ENCODE measurements around the gene TRHDE. TPM values are rescaled to one million over a fixed set of nuclear protein-coding genes. Genes with fewer than 3 reads are reported as not detected.
"Not testable (repeated sequence)": the region's sequence is repeated elsewhere in the genome, so short reads cannot be mapped to it uniquely, and the experiment has no call there.

Gene TRHDE
- total and polyA plus RNA-seq, 5 donors, result 0.57 to 7.0 (median 3.8) TPM

DNA sequence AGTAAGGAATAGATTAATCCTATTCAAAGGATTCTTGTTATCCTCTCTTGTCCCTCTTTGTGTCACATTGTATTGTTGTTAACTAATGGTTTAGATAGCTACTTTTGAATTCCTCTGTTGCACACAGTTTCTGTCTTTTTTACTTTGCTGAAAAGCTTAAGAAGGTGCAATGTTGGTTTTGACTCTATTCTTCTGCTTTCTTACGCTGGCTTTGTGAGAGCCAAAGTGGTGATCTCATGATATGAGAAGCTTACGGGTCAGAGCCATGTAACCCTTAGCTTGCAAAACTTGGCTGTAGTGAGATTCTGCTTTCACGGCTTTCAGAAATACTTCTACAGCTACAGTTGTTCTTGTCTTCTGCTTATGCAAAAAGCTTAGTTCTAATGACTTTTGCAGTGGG lies 239.7 kb downstream of the TRHDE start:
- no peak for DNase-seq
- intact Hi-C loops (cut with DNase I), result no loop called here
- 25% methylated on average over 3 of the region's 3 CpGs for WGBS
- Histone ChIP-seq H3K4me1 (ENCODE audit: control insufficient read depth, insufficient read depth, low read length) (no peaks in the 10 kb centered on the region), H3K27ac (ENCODE audit: low read length) (no peak overlapping the region), H3K27me3 (ENCODE audit: control insufficient read depth, insufficient read depth) (no peaks in the 10 kb centered on the region), H3K4me3 (ENCODE audit: low read length) (no peak overlapping the region), H3K9me3 (ENCODE audit: control insufficient read depth, low read length) (no peaks in the 10 kb centered on the region)
- ATAC-seq, result peak; percentile 39 to 75

DNA sequence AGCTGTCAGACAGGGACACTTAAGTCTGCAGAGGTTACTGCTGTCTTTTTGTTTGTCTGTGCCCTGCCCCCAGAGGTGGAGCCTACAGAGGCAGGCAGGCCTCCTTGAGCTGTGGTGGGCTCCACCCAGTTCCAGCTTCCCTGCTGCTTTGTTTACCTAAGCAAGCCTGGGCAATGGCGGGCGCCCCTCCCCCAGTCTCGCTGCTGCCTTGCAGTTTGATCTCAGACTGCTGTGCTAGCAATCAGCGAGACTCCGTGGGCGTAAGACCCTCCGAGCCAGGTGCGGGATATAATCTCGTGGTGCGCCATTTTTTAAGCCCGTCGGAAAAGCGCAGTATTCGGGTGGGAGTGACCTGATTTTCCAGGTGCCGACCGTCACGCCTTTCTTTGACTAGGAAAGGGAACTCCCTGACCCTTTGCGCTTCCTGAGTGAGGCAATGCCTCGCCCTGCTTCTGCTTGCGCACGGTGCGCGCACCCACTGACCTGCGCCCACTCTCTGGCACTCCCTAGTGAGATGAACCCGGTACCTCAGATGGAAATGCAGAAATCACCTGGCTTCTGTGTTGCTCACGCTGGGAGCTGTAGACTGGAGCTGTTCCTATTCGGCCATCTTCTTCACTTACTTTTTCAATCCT lies 248.0 kb downstream of the TRHDE start:
- DNase-seq, result peak in 2 of 3 donors; percentile 18 to 37
- 94% methylated on average over 27 of the region's 27 CpGs for WGBS
- ATAC-seq; H3K9me3 ChIP-seq (ENCODE audit: control insufficient read depth, low read length); H3K4me3 ChIP-seq (ENCODE audit: low read length); H3K27ac ChIP-seq (ENCODE audit: low read length); H3K27me3 ChIP-seq (ENCODE audit: control insufficient read depth, insufficient read depth); H3K4me1 ChIP-seq (ENCODE audit: control insufficient read depth, insufficient read depth, low read length); intact Hi-C loops (cut with DNase I): not testable (repeated sequence)

DNA sequence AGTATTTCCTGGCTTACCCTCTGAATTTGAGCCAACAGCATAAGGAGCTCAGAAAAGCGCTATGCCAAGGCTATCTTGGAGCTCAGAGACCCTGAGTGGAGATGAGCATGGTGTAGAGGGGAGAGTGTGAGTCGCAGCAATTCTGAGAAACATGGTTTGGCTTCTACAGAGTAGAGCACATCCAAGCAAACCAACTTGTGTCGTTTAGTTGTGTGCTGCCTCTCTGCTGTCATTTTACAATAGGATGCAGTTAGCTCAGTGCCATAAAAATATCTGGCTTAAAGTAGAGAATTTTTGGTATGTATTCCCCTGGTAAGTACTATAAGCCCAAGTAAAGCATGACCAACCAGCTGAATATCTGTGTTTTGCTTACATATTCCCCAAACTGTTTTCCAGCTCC lies 249.2 kb downstream of the TRHDE start:
- H3K27me3 ChIP-seq (ENCODE audit: control insufficient read depth, insufficient read depth), result no peaks in the 10 kb centered on the region
- WGBS, result 61% methylated on average over 3 of the region's 3 CpGs
- ATAC-seq, result peak in 1 of 2 donors; percentile 57
- H3K27ac ChIP-seq (ENCODE audit: low read length), result no peak overlapping the region
- H3K4me3 ChIP-seq (ENCODE audit: low read length), result no peak overlapping the region
- no peaks in the 10 kb centered on the region for H3K4me1 ChIP-seq (ENCODE audit: control insufficient read depth, insufficient read depth, low read length)
- intact Hi-C loops (cut with DNase I), result no loop called here
- DNase-seq, result no peak
- H3K9me3 ChIP-seq (ENCODE audit: control insufficient read depth, low read length), result no peaks in the 10 kb centered on the region

DNA sequence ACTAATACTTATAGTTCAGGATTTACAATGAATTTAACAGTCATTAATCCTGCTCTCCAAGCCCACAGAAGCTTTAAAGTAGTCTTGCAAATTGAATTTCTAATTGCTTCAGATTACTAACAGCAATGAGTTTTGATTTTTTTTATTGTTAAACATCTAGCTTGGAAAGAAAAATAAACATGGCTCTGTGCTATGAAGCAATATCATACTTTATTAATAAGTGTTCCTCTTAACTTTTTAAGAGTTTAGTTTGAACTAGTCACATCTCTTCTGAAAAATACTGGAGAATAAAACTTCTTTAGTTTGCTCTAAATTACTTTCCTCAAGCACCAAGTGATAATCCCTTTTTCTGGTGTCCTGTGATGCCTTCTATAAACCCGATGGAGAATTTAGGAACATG lies 250.2 kb downstream of the TRHDE start:
- H3K4me1 ChIP-seq (ENCODE audit: control insufficient read depth, insufficient read depth, low read length), result no peaks in the 10 kb centered on the region
- H3K4me3 ChIP-seq (ENCODE audit: low read length), result no peak overlapping the region
- ATAC-seq, result no peak
- H3K9me3 ChIP-seq (ENCODE audit: control insufficient read depth, low read length), result no peaks in the 10 kb centered on the region
- intact Hi-C loops (cut with DNase I), result no loop called here
- DNase-seq, result no peak
- H3K27ac ChIP-seq (ENCODE audit: low read length), result no peak overlapping the region
- WGBS, result 61% methylated on average over 1 of the region's 1 CpG
- no peaks in the 10 kb centered on the region for H3K27me3 ChIP-seq (ENCODE audit: control insufficient read depth, insufficient read depth)

DNA sequence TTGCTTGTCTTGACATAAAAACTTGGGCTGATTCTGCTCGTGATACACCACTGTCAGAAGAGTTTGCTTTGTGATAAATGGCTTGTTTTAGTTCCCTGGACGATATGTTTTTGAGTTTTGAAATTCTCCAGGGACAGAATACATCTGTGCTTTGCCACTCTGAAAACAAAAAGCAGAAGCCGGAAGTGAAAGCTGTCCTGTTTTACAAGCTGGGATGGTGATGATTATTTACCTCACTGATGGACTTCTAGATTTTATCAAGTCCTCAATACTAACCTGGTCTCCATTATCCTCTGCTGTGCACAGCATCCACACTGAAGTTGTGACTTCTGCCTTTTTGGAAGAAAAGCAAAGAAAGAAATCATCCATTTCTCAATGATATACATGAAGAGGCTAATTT lies 251.6 kb downstream of the TRHDE start:
- 21% methylated on average over 3 of the region's 3 CpGs for WGBS
- H3K9me3 ChIP-seq (ENCODE audit: control insufficient read depth, low read length), result no peaks in the 10 kb centered on the region
- no peak overlapping the region for H3K4me3 ChIP-seq (ENCODE audit: low read length)
- H3K4me1 ChIP-seq (ENCODE audit: control insufficient read depth, insufficient read depth, low read length), result no peaks in the 10 kb centered on the region
- no peak for DNase-seq
- H3K27ac ChIP-seq (ENCODE audit: low read length), result no peak overlapping the region
- no peaks in the 10 kb centered on the region for H3K27me3 ChIP-seq (ENCODE audit: control insufficient read depth, insufficient read depth)
- no peak for ATAC-seq
- intact Hi-C loops (cut with DNase I), result no loop called here

DNA sequence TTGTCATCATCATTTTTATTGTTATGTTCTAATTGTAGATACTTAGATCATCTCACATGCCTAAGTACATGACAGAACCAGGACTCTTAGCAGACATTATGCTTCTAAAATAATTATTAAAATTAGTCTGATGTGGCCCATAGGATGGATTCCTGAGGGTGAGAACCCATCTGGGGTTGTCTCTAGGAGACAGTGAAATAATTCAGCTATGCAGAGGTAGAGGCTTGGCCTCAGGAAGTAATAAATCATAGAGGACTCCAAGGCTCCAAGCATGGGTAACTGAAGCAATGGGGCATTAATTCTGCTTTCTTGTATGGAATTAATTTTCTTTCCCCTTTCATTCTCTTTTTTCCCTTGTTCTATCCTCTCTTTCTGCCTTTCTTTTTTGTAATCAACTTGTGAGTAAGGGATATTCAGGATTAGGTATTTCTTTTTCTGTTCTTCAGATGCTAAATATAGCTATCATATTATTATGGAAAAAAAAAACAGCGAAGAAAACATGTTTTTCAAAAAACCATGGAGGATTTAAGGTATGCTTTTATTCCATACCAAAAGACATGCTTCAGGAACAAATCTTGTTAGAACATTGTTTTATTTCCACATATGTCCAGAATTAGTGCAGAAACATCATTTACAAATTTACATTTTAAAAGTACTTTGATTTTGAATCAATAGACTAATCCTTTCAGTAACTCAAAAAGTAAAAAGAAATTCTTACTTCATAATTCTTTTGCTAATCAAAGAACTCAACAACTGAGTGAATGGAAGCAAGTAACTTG lies 263.2 kb downstream of the TRHDE start:
- intact Hi-C loops (cut with DNase I), result no loop called here
- no peak for ATAC-seq
- no peak overlapping the region for H3K4me3 ChIP-seq (ENCODE audit: low read length)
- H3K27ac ChIP-seq (ENCODE audit: low read length), result no peak overlapping the region
- no peak for DNase-seq
- H3K27me3 ChIP-seq (ENCODE audit: control insufficient read depth, insufficient read depth), result no peaks in the 10 kb centered on the region
- no peaks in the 10 kb centered on the region for H3K9me3 ChIP-seq (ENCODE audit: control insufficient read depth, low read length)
- no peaks in the 10 kb centered on the region for H3K4me1 ChIP-seq (ENCODE audit: control insufficient read depth, insufficient read depth, low read length)
- 91% methylated on average over 1 of the region's 1 CpG for WGBS

DNA sequence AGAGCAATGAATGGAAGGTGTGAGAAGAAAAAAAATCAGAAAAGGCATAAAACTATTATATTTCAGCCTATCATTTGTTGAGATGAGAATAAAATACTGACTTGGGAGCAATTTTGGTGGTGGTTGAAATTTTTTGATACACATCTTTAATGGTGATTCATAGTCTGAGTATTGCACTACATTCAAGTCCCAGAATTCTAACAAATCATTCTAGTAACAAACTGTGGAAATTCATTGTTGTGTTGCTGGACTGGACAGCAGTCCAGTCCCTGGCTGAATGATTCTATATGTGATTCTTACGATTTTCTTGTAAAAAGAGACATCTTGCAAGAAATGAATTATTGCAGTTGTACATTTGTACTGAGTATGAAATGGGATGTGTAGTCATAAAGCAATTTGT lies 268.6 kb downstream of the TRHDE start:
- DNase-seq, result no peak
- Histone ChIP-seq H3K27me3 (ENCODE audit: control insufficient read depth, insufficient read depth) (no peaks in the 10 kb centered on the region), H3K4me3 (ENCODE audit: low read length) (no peak overlapping the region), H3K4me1 (ENCODE audit: control insufficient read depth, insufficient read depth, low read length) (no peaks in the 10 kb centered on the region), H3K9me3 (ENCODE audit: control insufficient read depth, low read length) (no peaks in the 10 kb centered on the region), H3K27ac (ENCODE audit: low read length) (no peak overlapping the region)
- ATAC-seq, result no peak
- WGBS, result 65% methylated on average over 1 of the region's 1 CpG
- intact Hi-C loops (cut with DNase I), result no loop called here

DNA sequence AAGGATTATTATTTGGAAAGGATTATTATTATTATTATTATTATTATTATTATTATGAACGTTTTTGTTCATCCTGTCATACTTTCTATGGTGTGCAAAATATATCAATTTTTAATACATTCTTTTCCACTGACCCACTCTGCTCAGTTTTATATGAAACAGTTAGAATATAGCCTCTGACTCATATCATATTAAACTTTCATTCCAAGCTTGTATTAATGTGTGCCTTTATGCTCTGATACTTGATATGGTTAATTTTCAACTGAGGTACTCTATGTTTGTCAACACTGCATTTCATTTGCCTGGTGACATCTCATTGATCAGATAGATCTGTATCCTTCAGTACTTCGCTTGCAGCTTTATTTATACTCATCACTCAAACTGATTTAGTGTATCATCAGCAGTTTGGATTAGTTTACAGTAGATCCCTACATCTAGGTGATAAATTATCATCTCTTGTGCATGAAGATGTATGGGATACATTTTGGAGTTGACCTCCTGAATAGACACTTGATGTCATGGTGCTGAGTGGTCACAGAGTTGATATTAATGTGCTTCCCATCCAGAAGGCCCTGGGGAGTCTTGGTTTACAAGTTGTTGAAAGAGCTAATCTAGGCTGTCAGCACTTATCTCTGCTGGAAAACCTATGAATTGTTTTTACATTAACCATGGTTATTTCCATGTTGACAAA lies 271.8 kb downstream of the TRHDE start:
- intact Hi-C loops (cut with DNase I), result no loop called here
- Histone ChIP-seq H3K9me3 (ENCODE audit: control insufficient read depth, low read length) (no peaks in the 10 kb centered on the region), H3K4me3 (ENCODE audit: low read length) (no peak overlapping the region), H3K27ac (ENCODE audit: low read length) (no peak overlapping the region), H3K4me1 (ENCODE audit: control insufficient read depth, insufficient read depth, low read length) (no peaks in the 10 kb centered on the region), H3K27me3 (ENCODE audit: control insufficient read depth, insufficient read depth) (no peaks in the 10 kb centered on the region)
- no peak for DNase-seq
- 46% methylated on average over 2 of the region's 2 CpGs for WGBS
- no peak for ATAC-seq

DNA sequence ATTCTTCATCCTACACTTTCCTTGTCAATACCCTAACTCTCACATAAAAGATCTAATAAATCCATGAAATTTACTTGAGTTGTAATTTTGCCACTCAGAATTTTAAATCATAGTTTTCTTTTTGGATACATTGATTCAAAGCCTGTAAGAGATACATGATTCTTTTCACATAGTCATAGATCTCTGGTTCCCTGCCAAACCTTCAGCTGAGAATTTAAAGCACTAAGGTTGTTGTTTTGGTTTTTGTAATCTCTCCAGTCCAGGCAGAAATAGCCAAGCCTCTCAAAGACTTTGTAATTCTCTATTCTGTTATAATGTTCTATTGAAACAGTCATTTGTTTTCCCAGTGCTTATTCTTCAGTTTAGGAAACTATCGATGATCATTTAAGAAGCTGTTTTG lies 273.9 kb downstream of the TRHDE start:
- H3K27me3 ChIP-seq (ENCODE audit: control insufficient read depth, insufficient read depth), result no peaks in the 10 kb centered on the region
- WGBS, result 84% methylated on average over 1 of the region's 1 CpG
- H3K4me3 ChIP-seq (ENCODE audit: low read length), result no peak overlapping the region
- H3K9me3 ChIP-seq (ENCODE audit: control insufficient read depth, low read length), result no peaks in the 10 kb centered on the region
- no peak for ATAC-seq
- intact Hi-C loops (cut with DNase I), result no loop called here
- H3K27ac ChIP-seq (ENCODE audit: low read length), result no peak overlapping the region
- DNase-seq, result no peak
- no peaks in the 10 kb centered on the region for H3K4me1 ChIP-seq (ENCODE audit: control insufficient read depth, insufficient read depth, low read length)

DNA sequence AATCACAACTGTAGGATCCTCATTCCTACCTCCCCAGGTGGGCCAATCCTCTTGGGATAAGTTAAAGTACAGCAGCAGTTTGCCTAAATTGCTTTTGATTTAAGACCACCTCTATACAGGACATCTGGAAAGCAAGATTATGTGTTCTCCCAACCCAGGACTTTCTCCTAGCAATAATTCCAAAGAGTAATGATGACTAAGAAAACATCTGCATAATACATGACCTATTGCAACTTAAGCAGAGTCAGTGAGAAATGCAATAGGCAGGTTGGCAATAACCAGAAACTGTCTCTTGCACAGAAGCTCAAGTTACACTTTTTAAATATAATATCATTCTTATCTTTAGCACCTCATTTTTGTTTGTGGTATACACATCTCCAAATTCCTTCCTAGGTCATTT lies 275.4 kb downstream of the TRHDE start:
- DNase-seq (no peak), ATAC-seq (no peak)
- Histone ChIP-seq H3K4me3 (ENCODE audit: low read length) (no peak overlapping the region), H3K4me1 (ENCODE audit: control insufficient read depth, insufficient read depth, low read length) (no peaks in the 10 kb centered on the region), H3K27ac (ENCODE audit: low read length) (no peak overlapping the region), H3K9me3 (ENCODE audit: control insufficient read depth, low read length) (no peaks in the 10 kb centered on the region), H3K27me3 (ENCODE audit: control insufficient read depth, insufficient read depth) (no peaks in the 10 kb centered on the region)
- intact Hi-C loops (cut with DNase I), result no loop called here

DNA sequence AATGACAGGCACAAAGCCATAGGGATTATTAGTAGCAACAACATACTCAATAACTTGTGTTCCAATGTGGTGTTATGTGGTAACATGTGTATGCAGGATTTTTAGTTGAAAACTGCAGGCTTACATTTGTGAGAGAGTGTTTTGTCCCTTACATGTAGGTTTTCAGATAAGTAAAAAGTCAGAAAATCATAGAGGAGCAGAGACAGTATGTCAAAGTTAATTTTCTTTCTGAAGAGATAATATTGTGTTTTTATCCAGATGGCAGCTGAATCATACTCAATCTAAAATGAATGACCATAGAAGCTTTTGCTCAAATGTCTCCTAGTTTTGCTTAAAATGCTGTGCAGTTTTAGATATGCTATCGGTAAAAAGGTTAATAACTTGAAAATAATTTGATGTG lies 277.0 kb downstream of the TRHDE start:
- WGBS, result 97% methylated on average over 1 of the region's 1 CpG
- Histone ChIP-seq H3K4me1 (ENCODE audit: control insufficient read depth, insufficient read depth, low read length) (no peaks in the 10 kb centered on the region), H3K4me3 (ENCODE audit: low read length) (no peak overlapping the region), H3K27me3 (ENCODE audit: control insufficient read depth, insufficient read depth) (no peaks in the 10 kb centered on the region), H3K27ac (ENCODE audit: low read length) (no peak overlapping the region), H3K9me3 (ENCODE audit: control insufficient read depth, low read length) (no peaks in the 10 kb centered on the region)
- ATAC-seq, result no peak
- no peak for DNase-seq
- intact Hi-C loops (cut with DNase I), result no loop called here
